AG09319 (cell line): ENCODE measurements around the gene PANX2.

Source experiments
- DNase-seq: peaks from one replicate; pipeline ENCODE4 v3.0.0-alpha.2; 2010; ENCODE audit warnings: low read depth; ENCODE audit errors: extremely low read depth
- TF ChIP-seq, protein P1 (sequence below): IDR thresholded peaks from 2 replicates; pipeline ENCODE4 v1.5.1; 2011; ENCODE audit warnings: low read depth, mild to moderate bottlenecking, inconsistent platforms, low read length, moderate library complexity

PANX2 gene

GRCh38 chr22:50169181-50169759 lies 1.3 kb upstream of the PANX2 start:
- DNase-seq = no peak
- TF ChIP-seq, protein P1, sequence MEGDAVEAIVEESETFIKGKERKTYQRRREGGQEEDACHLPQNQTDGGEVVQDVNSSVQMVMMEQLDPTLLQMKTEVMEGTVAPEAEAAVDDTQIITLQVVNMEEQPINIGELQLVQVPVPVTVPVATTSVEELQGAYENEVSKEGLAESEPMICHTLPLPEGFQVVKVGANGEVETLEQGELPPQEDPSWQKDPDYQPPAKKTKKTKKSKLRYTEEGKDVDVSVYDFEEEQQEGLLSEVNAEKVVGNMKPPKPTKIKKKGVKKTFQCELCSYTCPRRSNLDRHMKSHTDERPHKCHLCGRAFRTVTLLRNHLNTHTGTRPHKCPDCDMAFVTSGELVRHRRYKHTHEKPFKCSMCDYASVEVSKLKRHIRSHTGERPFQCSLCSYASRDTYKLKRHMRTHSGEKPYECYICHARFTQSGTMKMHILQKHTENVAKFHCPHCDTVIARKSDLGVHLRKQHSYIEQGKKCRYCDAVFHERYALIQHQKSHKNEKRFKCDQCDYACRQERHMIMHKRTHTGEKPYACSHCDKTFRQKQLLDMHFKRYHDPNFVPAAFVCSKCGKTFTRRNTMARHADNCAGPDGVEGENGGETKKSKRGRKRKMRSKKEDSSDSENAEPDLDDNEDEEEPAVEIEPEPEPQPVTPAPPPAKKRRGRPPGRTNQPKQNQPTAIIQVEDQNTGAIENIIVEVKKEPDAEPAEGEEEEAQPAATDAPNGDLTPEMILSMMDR = no peak

DNA sequence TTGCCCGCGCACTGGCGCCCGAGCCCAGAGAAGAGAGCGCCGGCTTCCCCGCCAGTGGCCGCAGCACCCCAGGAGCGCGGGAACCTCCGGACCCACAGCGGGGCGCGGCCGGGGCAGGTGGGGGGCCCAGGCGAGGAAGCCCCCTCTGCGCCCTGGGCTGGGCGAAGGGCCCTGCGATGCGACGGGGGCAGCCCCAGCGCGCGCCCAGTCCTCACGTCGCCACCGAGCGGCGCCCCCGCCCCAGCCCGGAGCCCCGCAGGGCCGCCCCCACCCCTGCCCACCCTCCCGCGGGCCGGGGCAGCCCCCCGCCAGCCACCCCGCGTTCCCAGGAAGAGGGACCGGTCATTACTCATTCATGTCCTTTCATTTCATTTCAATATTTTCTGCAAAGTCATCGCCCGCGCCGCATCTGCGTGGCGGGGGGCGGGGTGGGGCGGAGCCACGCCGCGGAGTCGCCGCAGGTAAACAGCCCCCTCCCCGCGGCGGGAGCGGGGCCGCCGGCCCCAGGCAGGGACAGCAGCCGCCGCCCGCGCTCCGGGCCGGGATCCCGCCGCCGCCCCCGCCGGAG lies 673 bp upstream of the PANX2 start:
- no peak for DNase-seq
- TF ChIP-seq, protein P1 = no peak

DNA sequence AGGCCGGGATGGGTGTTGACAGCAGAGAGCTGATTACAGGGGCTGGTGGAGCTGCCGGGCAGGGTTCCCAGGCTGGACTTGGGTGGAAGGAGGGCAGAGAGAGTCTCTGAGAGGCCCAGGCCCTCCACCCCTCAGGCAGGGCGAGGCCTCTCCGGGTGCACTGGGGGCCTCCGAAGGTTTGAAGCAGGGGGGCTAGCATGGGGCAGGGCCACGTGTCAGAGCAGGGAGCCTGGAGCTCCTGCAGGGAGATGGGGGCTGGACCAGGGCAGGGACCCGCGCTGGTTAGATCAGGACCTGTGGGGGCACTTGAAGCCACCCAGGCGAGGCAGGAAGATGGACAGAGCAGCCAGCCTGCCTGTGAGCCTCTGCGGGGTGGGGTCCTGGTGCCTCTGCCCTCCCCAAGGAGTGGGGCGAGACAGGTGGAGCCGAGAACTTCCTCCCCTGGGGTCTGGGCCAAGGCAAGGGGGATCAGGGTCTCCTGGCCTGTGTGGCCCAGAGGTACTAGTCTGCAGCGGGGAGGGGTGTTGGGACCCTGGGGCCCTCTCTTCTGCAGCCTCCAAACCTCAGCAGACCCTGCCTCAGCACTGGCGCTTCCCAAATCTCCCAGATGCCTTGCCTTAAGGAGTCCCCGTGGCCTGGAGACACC lies 911 bp downstream of the PANX2 start:
- no peak for DNase-seq
- TF ChIP-seq, protein P1 = no peak

- TF ChIP-seq, protein P1 = no peak
- DNase-seq = no peak
Measured at GRCh38 chr22:50171965-50172421, 1.5 kb downstream of the PANX2 start.

DNA sequence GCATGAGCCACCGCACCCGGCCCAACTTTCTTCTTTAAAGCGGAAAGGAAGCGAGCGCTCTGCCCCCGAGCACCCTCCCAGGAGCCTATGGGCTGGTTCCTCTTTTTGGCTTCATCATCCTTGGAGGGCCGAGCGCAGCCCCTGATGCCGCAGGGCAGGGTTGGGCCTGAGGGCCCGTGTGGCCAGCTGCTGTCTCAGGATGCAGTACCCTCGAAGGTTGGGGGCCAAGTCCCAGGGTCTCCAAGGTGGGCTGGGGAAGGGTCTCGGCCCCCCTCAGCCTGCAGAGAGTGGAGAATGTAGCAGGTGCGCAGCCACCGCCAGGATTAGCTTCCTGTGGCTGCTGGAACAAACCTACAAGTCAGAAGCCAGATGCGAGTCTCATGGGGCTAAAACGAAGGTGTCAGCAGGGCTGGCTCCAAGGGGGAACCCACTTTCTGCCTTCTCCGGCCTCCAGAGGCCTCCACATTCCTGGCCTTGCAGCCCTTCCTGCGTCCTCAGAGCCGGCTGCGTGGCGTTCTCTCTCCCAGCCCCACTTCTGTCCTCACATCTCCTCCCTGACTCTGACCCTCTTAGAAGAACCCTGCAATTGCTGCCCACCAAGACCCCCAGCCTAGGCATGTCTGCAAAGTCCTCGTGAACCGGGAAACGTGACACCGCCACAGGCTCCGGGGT lies 2.9 kb downstream of the PANX2 start:
- DNase-seq = no peak
- TF ChIP-seq, protein P1 = no peak

GRCh38 chr22:50173983-50174355 lies 3.4 kb downstream of the PANX2 start:
- TF ChIP-seq, protein P1 = no peak
- DNase-seq = no peak
